ENCODE measurements around the gene EFTUD2. TPM values are rescaled to one million over a fixed set of nuclear protein-coding genes. Genes with fewer than 3 reads are reported as not detected.

The EFTUD2 gene
- total RNA-seq, 2 donors from 2014 or later = 35.2 to 117 TPM

DNA sequence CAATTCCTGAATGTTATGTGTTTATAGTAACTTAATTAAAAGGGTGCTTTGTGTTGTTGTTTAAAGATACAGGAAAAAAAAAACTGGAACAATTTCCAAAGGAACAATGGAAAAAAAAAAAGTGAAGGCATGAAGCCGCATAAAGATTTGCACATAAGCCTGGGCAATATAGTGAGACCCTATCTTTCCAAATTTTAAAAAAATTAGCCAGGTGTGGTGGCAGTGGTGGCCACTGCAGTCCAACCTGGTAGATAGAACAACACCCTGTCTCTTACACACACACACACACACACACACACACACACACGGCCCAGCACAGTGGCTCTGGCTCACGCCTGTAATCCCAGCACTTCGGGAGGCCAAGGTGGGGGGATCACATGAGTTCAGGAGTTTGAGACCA is 91.1 kb downstream of the EFTUD2 start:
- H3K9me3 ChIP-seq = no peaks in the 10 kb centered on the region
- no peaks in the 10 kb centered on the region for H3K27me3 ChIP-seq (replicated peaks; ENCODE audit: insufficient read depth)
- peaks cover 9% of the 10 kb centered on the region for H3K36me3 ChIP-seq
- ATAC-seq (ENCODE audit: insufficient number of reproducible peaks, low FRiP score, low read depth) = no peak
- no peak for DNase-seq (ENCODE audit: low spot score)
- H3K4me1 ChIP-seq (ENCODE audit: control insufficient read depth in 1 of 2, low read depth in 2 of 2) = peaks cover 16 to 55% of the 10 kb centered on the region in 2 donors
- no peak overlapping the region for H3K27ac ChIP-seq
- H3K4me3 ChIP-seq = no peak overlapping the region
- TF ChIP-seq, protein P1, sequence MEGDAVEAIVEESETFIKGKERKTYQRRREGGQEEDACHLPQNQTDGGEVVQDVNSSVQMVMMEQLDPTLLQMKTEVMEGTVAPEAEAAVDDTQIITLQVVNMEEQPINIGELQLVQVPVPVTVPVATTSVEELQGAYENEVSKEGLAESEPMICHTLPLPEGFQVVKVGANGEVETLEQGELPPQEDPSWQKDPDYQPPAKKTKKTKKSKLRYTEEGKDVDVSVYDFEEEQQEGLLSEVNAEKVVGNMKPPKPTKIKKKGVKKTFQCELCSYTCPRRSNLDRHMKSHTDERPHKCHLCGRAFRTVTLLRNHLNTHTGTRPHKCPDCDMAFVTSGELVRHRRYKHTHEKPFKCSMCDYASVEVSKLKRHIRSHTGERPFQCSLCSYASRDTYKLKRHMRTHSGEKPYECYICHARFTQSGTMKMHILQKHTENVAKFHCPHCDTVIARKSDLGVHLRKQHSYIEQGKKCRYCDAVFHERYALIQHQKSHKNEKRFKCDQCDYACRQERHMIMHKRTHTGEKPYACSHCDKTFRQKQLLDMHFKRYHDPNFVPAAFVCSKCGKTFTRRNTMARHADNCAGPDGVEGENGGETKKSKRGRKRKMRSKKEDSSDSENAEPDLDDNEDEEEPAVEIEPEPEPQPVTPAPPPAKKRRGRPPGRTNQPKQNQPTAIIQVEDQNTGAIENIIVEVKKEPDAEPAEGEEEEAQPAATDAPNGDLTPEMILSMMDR (IDR thresholded peaks at IDR 0.05) = no peak

DNA sequence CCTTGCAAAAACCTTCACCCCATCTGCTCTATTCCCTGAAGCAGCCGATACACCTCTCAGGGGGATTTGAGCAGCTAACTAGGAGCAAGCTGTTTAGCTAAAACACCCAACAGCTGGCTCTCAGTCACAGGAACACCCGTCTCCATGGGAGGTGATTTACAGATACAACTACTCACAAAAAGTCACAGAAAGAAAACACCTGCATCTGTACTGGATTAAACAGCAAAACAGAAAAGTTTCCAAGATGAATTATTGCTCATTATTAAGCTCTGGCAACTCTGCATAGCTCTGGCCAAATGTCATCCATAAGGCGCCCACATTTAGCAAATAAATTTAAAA is 91.5 kb downstream of the EFTUD2 start:
- ATAC-seq (ENCODE audit: insufficient number of reproducible peaks, low FRiP score, low read depth) (no peak), DNase-seq (ENCODE audit: low spot score) (no peak)
- Histone ChIP-seq H3K27ac (no peak overlapping the region), H3K4me3 (no peak overlapping the region), H3K9me3 (no peaks in the 10 kb centered on the region), H3K27me3 (replicated peaks; ENCODE audit: insufficient read depth) (no peaks in the 10 kb centered on the region), H3K4me1 (ENCODE audit: control insufficient read depth in 1 of 2, low read depth in 2 of 2) (peaks cover 18 to 55% of the 10 kb centered on the region in 2 donors), H3K36me3 (peaks cover 9% of the 10 kb centered on the region)
- TF ChIP-seq, protein P1 (IDR thresholded peaks at IDR 0.05) = no peak

DNA sequence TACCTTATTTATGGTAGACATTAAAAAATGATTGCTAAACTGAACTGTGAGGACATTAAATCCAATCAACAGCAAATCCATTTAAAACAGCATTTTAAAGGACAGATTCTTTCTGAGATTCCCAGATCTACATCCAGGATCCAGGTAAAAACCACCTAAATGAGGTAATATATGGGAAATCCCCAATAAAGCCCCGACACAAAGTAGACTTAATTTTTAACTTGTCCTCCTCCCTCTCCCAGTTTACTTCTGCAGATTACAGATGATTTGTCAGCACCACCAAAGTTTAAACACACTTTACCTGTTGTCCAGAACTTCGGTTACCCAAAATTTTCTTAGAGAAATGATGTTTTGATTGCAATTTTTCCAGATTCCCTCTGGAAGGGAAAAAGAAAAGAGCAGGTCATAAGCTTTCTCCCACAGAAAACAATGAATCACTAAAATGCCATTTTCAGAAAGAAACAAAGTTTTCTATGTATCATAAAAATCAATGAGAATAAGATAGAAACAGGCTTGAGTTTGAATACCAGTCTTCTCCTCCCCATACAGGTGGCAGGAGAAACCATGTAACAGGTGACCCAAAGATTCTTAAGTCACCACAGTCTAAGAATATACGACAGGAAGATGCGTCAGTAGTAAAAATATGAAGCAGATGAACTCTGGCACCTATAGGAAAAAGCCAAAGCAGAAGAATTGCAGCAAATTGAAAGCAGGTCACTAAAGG is 92.0 kb downstream of the EFTUD2 start:
- no peaks in the 10 kb centered on the region for H3K9me3 ChIP-seq
- H3K4me1 ChIP-seq (ENCODE audit: control insufficient read depth in 1 of 2, low read depth in 2 of 2) = peaks cover 20 to 55% of the 10 kb centered on the region in 2 donors
- no peak for DNase-seq (ENCODE audit: low spot score)
- no peak overlapping the region for H3K27ac ChIP-seq
- ATAC-seq (ENCODE audit: insufficient number of reproducible peaks, low FRiP score, low read depth) = no peak
- no peaks in the 10 kb centered on the region for H3K27me3 ChIP-seq (replicated peaks; ENCODE audit: insufficient read depth)
- no peak overlapping the region for H3K4me3 ChIP-seq
- H3K36me3 ChIP-seq = peaks cover 9% of the 10 kb centered on the region
- TF ChIP-seq, protein P1 (IDR thresholded peaks at IDR 0.05) = no peak

DNA sequence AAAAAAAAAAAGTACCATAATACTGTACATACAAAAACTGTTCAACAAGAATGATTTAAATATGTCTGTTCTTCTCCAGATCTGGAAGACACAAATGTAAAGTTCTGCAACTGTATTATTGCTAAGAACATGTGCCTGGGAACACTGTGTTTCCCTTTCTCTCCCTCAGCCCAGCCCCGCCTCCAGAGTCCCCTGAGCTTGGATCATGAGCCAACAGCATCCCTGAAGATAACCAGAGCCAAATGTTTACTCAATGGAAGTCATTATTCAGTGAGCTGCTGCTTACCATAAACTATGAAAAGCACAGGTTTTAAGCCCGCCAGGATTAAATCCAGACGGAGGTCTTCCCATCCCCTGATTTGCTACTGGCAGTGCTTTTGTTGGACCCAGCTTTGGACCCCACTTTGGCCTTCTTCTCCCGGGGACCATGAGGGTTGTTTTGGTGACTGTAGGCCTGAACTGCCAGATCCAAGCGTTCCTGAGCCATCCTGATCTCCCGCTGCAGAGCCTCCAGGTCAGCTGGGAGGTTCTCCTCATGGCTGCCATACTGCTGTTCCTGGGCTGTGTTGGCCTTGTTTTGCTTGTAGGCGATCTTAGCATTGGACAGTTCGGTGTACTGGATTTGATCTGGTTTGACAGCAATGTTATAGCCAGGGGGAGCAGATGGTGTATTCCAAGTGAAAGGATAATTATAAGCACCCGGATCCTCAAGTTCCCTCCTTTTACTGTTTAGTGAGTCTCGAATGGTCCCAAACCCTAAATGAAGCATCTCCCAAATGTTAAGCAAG is 94.7 kb downstream of the EFTUD2 start:
- Histone ChIP-seq H3K4me1 (ENCODE audit: control insufficient read depth in 1 of 2, low read depth in 2 of 2) (peaks cover 11 to 55% of the 10 kb centered on the region in 2 donors), H3K27me3 (replicated peaks; ENCODE audit: insufficient read depth) (no peaks in the 10 kb centered on the region), H3K4me3 (no peak overlapping the region), H3K27ac (peak overlapping the region in 1 of 2 donors; percentile 49), H3K9me3 (no peaks in the 10 kb centered on the region), H3K36me3 (peaks cover 9% of the 10 kb centered on the region)
- TF ChIP-seq, protein P1 (IDR thresholded peaks at IDR 0.05) = no peak
- ATAC-seq (ENCODE audit: insufficient number of reproducible peaks, low FRiP score, low read depth) = no peak
- no peak for DNase-seq (ENCODE audit: low spot score)

DNA sequence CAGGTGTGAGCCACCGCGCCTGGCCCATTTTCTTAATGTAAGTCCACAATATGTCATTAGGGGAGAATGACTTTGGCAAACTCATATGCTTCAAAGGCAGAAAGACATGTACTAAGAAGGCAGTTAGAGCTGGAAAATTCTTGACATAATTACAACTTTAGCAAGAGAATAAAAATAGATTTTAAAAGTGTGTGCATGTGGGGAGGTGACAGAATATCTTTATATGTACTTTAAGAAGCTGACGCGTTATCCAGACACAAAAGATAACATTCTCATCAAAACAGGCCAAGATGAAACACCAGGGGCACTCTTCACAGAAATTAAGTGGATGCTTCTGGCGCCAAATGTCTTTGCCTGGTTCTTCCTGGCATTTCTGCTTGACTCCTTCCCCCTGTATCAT is 97.4 kb downstream of the EFTUD2 start:
- peak overlapping the region; percentile 57 to 72 for H3K27ac ChIP-seq
- TF ChIP-seq, protein P1 (IDR thresholded peaks at IDR 0.05) = no peak
- H3K9me3 ChIP-seq = no peaks in the 10 kb centered on the region
- ATAC-seq (ENCODE audit: insufficient number of reproducible peaks, low FRiP score, low read depth) (no peak), DNase-seq (ENCODE audit: low spot score) (no peak)
- peaks cover 11 to 65% of the 10 kb centered on the region in 2 donors for H3K4me1 ChIP-seq (ENCODE audit: control insufficient read depth in 1 of 2, low read depth in 2 of 2)
- H3K27me3 ChIP-seq (replicated peaks; ENCODE audit: insufficient read depth) = no peaks in the 10 kb centered on the region
- peaks cover 9% of the 10 kb centered on the region for H3K36me3 ChIP-seq
- H3K4me3 ChIP-seq = no peak overlapping the region
